ENCODE results near the gene POLR2J. TPM values are rescaled to one million over a fixed set of nuclear protein-coding genes. Genes with fewer than 3 reads are reported as not detected.
"Not testable (repeated sequence)": the region's sequence is repeated elsewhere in the genome, so short reads cannot be mapped to it uniquely, and the experiment has no call there.

Gene POLR2J
- polyA plus RNA-seq, 1 donor (not counting 4 experiments of a cell fraction or from before 2014, with no cell fraction given), result 65.0 TPM

GRCh38 chr7:102474116-102474515, 4.6 kb downstream of the POLR2J start:
- FAIRE-seq; H3K27ac ChIP-seq (ENCODE audit: control insufficient read depth, insufficient read depth, low read length); H3K79me2 ChIP-seq (ENCODE audit: control insufficient read depth, insufficient read depth, low read length); H3K36me3 ChIP-seq (ENCODE audit: control insufficient read depth in 2 of 2, extremely low read depth in 1 of 2, insufficient read depth in 2 of 2, low read length in 2 of 2); H2AFZ ChIP-seq (ENCODE audit: control insufficient read depth, low read length); H3K4me1 ChIP-seq (ENCODE audit: control insufficient read depth, extremely low read depth, insufficient read depth, low read length); H3K4me3 ChIP-seq (ENCODE audit: control insufficient read depth in 2 of 3, extremely low read depth in 1 of 3, insufficient read depth in 2 of 3, low read depth in 1 of 3, low read length in 3 of 3); H3K9me1 ChIP-seq (ENCODE audit: control insufficient read depth, extremely low read depth, insufficient read depth, low read length); H3K9me3 ChIP-seq (ENCODE audit: control insufficient read depth, low read depth, low read length); H3K27me3 ChIP-seq (ENCODE audit: control insufficient read depth, extremely low read depth, insufficient read depth, low read length); H3K4me2 ChIP-seq (ENCODE audit: control insufficient read depth, extremely low read depth, insufficient read depth, low read depth, low read length); H3K9ac ChIP-seq (ENCODE audit: control insufficient read depth, extremely low read depth, insufficient read depth, low read length); DNase-seq (ENCODE audit: low read depth, low spot score); dilution Hi-C loops (cut with MboI; ENCODE audit: extremely low pct_ligation_motif_present, low sequenced_read_pairs); H4K20me1 ChIP-seq (ENCODE audit: control insufficient read depth, extremely low read depth, insufficient read depth, low read length): not testable (repeated sequence)

DNA sequence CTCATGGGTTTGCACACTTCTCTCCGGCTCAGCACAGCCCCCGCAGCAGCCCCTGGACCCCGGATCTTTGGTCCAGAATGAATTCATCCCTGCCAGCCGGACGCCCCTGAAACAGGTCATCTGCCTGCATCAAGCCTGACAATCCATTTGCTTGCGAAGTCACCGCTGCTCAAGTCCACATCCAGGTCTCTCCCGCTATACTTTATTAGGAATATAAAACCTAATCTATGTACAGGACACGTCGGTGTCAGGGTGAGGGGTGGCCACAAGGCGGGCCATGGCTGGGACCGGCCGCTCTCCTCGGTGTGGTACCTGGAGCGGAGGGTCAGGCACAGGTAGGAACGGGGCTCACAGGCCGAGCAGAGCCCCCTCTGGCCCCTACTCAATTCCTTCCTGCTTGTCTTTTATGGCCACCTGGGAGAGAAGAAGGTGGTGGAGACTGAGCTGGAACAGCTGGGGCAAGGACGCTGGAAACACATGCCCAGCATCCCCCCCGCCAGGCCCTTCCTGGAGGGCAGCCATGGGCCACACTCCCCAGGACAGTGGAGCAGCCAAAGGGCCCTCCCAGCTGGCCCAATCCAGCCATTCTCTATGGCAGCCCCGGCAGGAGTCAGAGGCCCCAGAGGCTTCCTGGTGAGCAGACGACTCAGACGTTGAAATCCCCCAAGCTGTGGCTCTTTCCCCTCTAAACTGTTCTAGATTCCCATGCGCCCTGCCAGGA, 5.3 kb downstream of the POLR2J start:
- Histone ChIP-seq H3K79me2 (ENCODE audit: control insufficient read depth, insufficient read depth, low read length) (peaks cover 2% of the 10 kb centered on the region), H4K20me1 (ENCODE audit: control insufficient read depth, extremely low read depth, insufficient read depth, low read length) (no peaks in the 10 kb centered on the region), H3K27ac (ENCODE audit: control insufficient read depth, insufficient read depth, low read length) (no peak overlapping the region), H3K36me3 (ENCODE audit: control insufficient read depth in 2 of 2, extremely low read depth in 1 of 2, insufficient read depth in 2 of 2, low read length in 2 of 2) (peaks cover 6 to 8% of the 10 kb centered on the region in 2 experiments), H2AFZ (ENCODE audit: control insufficient read depth, low read length) (no peak overlapping the region), H3K4me3 (ENCODE audit: control insufficient read depth in 2 of 3, extremely low read depth in 1 of 3, insufficient read depth in 2 of 3, low read depth in 1 of 3, low read length in 3 of 3) (no peak overlapping the region), H3K9me1 (ENCODE audit: control insufficient read depth, extremely low read depth, insufficient read depth, low read length) (no peaks in the 10 kb centered on the region), H3K9me3 (ENCODE audit: control insufficient read depth, low read depth, low read length) (no peaks in the 10 kb centered on the region), H3K4me2 (ENCODE audit: control insufficient read depth, extremely low read depth, insufficient read depth, low read depth, low read length) (no peak overlapping the region), H3K27me3 (ENCODE audit: control insufficient read depth, extremely low read depth, insufficient read depth, low read length) (no peaks in the 10 kb centered on the region), H3K9ac (ENCODE audit: control insufficient read depth, extremely low read depth, insufficient read depth, low read length) (no peak overlapping the region), H3K4me1 (ENCODE audit: control insufficient read depth, extremely low read depth, insufficient read depth, low read length) (no peaks in the 10 kb centered on the region)
- DNase-seq (ENCODE audit: low read depth, low spot score), result no peak
- dilution Hi-C loops (cut with MboI; ENCODE audit: extremely low pct_ligation_motif_present, low sequenced_read_pairs), result no loop called here
- FAIRE-seq, result no peak
- TF ChIP-seq, protein P1, sequence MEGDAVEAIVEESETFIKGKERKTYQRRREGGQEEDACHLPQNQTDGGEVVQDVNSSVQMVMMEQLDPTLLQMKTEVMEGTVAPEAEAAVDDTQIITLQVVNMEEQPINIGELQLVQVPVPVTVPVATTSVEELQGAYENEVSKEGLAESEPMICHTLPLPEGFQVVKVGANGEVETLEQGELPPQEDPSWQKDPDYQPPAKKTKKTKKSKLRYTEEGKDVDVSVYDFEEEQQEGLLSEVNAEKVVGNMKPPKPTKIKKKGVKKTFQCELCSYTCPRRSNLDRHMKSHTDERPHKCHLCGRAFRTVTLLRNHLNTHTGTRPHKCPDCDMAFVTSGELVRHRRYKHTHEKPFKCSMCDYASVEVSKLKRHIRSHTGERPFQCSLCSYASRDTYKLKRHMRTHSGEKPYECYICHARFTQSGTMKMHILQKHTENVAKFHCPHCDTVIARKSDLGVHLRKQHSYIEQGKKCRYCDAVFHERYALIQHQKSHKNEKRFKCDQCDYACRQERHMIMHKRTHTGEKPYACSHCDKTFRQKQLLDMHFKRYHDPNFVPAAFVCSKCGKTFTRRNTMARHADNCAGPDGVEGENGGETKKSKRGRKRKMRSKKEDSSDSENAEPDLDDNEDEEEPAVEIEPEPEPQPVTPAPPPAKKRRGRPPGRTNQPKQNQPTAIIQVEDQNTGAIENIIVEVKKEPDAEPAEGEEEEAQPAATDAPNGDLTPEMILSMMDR (optimal IDR thresholded peaks at IDR 0.05 in 1 of 3, IDR thresholded peaks at IDR 0.05 in 1 of 3, conservative IDR thresholded peaks at IDR 0.05 in 1 of 3; ENCODE audit: extremely low read depth in 1 of 3, insufficient read depth in 2 of 3, low read length in 3 of 3), result no peak
- TF ChIP-seq EZH2 (IDR thresholded peaks at IDR 0.05; ENCODE audit: low read length), result no peak
